ENCODE measurements around the gene KRTAP13-2.

DNA sequence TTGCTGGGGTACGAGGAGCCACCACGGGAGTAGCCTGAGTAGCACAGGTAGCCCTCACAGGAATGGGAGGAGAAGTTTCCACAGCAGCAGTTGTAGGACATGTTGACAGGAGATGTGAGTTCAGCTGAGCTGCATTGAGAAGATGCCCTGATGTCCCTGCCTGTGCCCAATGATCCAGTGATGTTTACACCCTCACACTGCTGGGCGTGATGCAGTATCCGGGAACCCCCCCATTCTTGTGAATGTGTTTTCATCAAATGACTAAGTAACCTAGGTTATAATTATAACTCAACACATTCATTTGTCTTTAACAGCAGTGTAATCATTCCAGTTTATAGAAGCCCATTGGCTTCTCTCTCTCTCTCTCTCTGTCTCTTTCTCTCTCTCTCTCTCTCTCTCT lies 23.6 kb downstream of the KRTAP13-2 start, which contains the start of gene KRTAP23-1:
- no peak for TF ChIP-seq POLR2A (IDR thresholded peaks at IDR 0.05)
- TF ChIP-seq, protein P1, sequence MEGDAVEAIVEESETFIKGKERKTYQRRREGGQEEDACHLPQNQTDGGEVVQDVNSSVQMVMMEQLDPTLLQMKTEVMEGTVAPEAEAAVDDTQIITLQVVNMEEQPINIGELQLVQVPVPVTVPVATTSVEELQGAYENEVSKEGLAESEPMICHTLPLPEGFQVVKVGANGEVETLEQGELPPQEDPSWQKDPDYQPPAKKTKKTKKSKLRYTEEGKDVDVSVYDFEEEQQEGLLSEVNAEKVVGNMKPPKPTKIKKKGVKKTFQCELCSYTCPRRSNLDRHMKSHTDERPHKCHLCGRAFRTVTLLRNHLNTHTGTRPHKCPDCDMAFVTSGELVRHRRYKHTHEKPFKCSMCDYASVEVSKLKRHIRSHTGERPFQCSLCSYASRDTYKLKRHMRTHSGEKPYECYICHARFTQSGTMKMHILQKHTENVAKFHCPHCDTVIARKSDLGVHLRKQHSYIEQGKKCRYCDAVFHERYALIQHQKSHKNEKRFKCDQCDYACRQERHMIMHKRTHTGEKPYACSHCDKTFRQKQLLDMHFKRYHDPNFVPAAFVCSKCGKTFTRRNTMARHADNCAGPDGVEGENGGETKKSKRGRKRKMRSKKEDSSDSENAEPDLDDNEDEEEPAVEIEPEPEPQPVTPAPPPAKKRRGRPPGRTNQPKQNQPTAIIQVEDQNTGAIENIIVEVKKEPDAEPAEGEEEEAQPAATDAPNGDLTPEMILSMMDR (IDR thresholded peaks at IDR 0.05), result no peak
